Tracheal epithelial cell (primary cell): ENCODE measurements around the gene TAF9B. TPM values are rescaled to one million over a fixed set of nuclear protein-coding genes. Genes with fewer than 3 reads are reported as not detected.

Source experiments
- total RNA-seq: library from RNA; depleted of rRNA; stranded (reverse); fragments of >200 nt; gene quantifications from 2 replicates; pipeline ENCODE4 v1.2.1, GENCODE V29; 2014

TAF9B gene
- total RNA-seq = 2.7 and 7.7 TPM in 2 replicates

GRCh38 chrX:78139160-78140123 lies at the start of gene TAF9B:
Gene TAF9B, minus strand, starts transcription at chrX:78139650. Its CDS starts 39 bp downstream, at chrX:78139611.

GRCh38 chrX:78103623-78104446 lies 35.6 kb downstream of the TAF9B start, which contains the start of gene PGK1:
Gene PGK1, plus strand, starts transcription at chrX:78104248. Its CDS starts 93 bp downstream, at chrX:78104341.

Other genes with a start within 250 kb of the TAF9B start
- gene MAGT1, start 244.2 kb downstream of the TAF9B start, total RNA-seq = 70.8 and 86.3 TPM in 2 replicates
- gene COX7B, start 240.2 kb downstream of the TAF9B start, total RNA-seq = 326 and 364 TPM in 2 replicates
- gene ATP7A, start 229.0 kb downstream of the TAF9B start, total RNA-seq = 4.0 and 4.6 TPM in 2 replicates
- not detected in 2 replicates for gene PGAM4, start 170.0 kb downstream of the TAF9B start, total RNA-seq
- gene PGK1, start 35.4 kb downstream of the TAF9B start, total RNA-seq = 265 and 647 TPM in 2 replicates
- gene CYSLTR1, start 188.0 kb upstream of the TAF9B start, total RNA-seq = 0.21 TPM in 1 of 2 replicates, not detected in the other